Hypothalamus (tissue), 51 donors: Measurements from ENCODE around the gene CX3CL1.

ENCODE experiments used
- DNase-seq, 51 donors: peaks; one replicate each; lab custom pipeline; 2025; lab: John Stamatoyannopoulos, UW

The CX3CL1 gene

GRCh38 chr16:57401943-57402640 is 29.8 kb downstream of the CX3CL1 start:
- DNase-seq, result no peak

GRCh38 chr16:57403965-57404817 is 31.9 kb downstream of the CX3CL1 start, which contains the start of gene CCL17:
TSS of gene CCL17 (plus strand) at chr16:57404767. CDS start at chr16:57413933, 9,166 bp downstream.
- DNase-seq, result peak in 1 of 51 donors; percentile 27

GRCh38 chr16:57405097-57405496 is 32.8 kb downstream of the CX3CL1 start:
- no peak for DNase-seq

- no peak for DNase-seq
Measured at GRCh38 chr16:57406881-57407280, 34.6 kb downstream of the CX3CL1 start.

- DNase-seq, result no peak
Measured at GRCh38 chr16:57407521-57408353, 35.4 kb downstream of the CX3CL1 start.

- DNase-seq, result no peak
Measured at GRCh38 chr16:57409065-57409464, 36.8 kb downstream of the CX3CL1 start.

GRCh38 chr16:57409870-57410587 is 37.7 kb downstream of the CX3CL1 start:
- no peak for DNase-seq

GRCh38 chr16:57411362-57411976 is 39.2 kb downstream of the CX3CL1 start:
- no peak for DNase-seq

- no peak for DNase-seq
Measured at GRCh38 chr16:57412584-57412983, 40.3 kb downstream of the CX3CL1 start.

GRCh38 chr16:57413301-57413730 is 41.0 kb downstream of the CX3CL1 start:
- no peak for DNase-seq

GRCh38 chr16:57413733-57414132 is 41.4 kb downstream of the CX3CL1 start:
- DNase-seq, result no peak

GRCh38 chr16:57416084-57416483 is 43.8 kb downstream of the CX3CL1 start:
- DNase-seq, result no peak

- DNase-seq, result no peak
Measured at GRCh38 chr16:57419506-57419905, 47.2 kb downstream of the CX3CL1 start.

- DNase-seq, result peak in 4 of 51 donors; percentile 4 to 30 (median 19)
Measured at GRCh38 chr16:57422026-57422944, 50.0 kb downstream of the CX3CL1 start.

GRCh38 chr16:57423152-57423551 is 50.9 kb downstream of the CX3CL1 start:
- no peak for DNase-seq

GRCh38 chr16:57424583-57424982 is 52.3 kb downstream of the CX3CL1 start:
- DNase-seq, result peak in 1 of 51 donors; percentile 17

GRCh38 chr16:57426356-57426755 is 54.1 kb downstream of the CX3CL1 start:
- no peak for DNase-seq

GRCh38 chr16:57427307-57427706 is 55.0 kb downstream of the CX3CL1 start:
- DNase-seq, result no peak

- DNase-seq, result no peak
Measured at GRCh38 chr16:57427824-57428223, 55.5 kb downstream of the CX3CL1 start.
